DMS 273 treated with DMSO at 0.1 percent for 48 hours (cell line): ENCODE results near the gene TUNAR.
"Not testable (repeated sequence)": the region's sequence is repeated elsewhere in the genome, so short reads cannot be mapped to it uniquely, and the experiment has no call there.

Source experiments
- DNase-seq: peaks from one replicate; lab custom pipeline; 2025; lab: John Stamatoyannopoulos, UW

TUNAR gene

GRCh38 chr14:95918466-95918865 is 41.8 kb downstream of the TUNAR start:
- DNase-seq = no peak

DNA sequence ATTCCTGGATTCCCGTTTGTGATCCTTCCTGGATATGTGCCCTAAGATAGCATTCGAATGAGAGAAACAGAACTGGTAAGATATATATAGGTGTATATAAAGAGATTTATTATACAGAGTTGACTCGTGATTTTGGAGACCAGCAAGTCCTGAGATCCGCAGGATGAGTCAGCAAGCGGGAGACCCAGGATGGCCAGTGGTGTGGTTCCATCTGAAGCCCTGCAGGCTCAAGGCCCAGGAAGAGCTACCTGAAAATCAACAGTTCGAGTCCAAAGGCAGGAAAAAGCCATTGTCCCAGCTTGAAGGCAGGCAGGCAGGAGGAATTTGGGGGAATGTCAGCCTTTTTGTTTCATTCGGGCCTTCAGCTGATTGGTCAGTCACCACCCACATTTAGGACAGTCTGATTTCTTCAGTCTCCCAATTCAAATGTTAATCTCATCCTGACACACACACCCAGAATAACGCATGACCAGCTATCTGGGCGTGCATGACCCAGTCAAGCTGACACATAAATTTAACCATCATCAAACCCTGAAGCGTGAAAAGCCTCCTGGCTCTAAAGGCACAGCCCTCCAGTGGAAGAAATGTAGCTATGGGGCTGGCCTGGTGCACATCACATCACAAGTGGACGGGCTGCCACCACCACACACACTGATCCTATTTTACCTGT is 44.3 kb downstream of the TUNAR start:
- DNase-seq = no peak

- DNase-seq = no peak
These were observed 45.4 kb downstream of the TUNAR start for GRCh38 chr14:95922080-95922479.

- no peak for DNase-seq
These were observed 52.1 kb downstream of the TUNAR start for GRCh38 chr14:95928751-95929150.

GRCh38 chr14:95931384-95931783 is 54.8 kb downstream of the TUNAR start:
- DNase-seq = no peak

- DNase-seq = no peak
These were observed 58.7 kb downstream of the TUNAR start for GRCh38 chr14:95935228-95935822.

GRCh38 chr14:95936041-95936440 is 59.4 kb downstream of the TUNAR start:
- no peak for DNase-seq

GRCh38 chr14:95939335-95939734 is 62.7 kb downstream of the TUNAR start:
- no peak for DNase-seq

DNA sequence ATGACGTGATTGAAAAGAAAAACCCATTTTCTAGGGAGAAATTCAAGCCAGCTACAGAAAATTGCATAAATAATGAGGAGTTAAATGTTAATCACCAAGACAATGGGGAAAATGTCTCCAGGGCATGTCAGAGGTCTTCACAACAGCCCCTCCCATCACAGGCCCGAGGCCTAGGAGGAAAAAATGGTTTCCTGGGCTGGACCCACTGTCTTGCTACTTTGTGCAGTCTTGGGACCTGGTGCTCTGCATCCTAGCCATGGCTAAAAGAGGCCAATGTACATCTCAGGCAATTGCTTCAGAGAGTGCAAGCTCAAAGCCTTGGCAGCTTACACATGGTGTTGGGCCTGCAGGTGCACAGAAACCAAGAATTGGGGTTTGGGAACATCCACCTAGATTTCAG is 65.3 kb downstream of the TUNAR start:
- no peak for DNase-seq

GRCh38 chr14:95943699-95944098 is 67.1 kb downstream of the TUNAR start:
- no peak for DNase-seq

GRCh38 chr14:95944462-95944861 is 67.8 kb downstream of the TUNAR start:
- no peak for DNase-seq

- no peak for DNase-seq
These were observed 70.2 kb downstream of the TUNAR start for GRCh38 chr14:95946867-95947266.

- DNase-seq = no peak
These were observed 71.9 kb downstream of the TUNAR start for GRCh38 chr14:95948558-95948981.

DNA sequence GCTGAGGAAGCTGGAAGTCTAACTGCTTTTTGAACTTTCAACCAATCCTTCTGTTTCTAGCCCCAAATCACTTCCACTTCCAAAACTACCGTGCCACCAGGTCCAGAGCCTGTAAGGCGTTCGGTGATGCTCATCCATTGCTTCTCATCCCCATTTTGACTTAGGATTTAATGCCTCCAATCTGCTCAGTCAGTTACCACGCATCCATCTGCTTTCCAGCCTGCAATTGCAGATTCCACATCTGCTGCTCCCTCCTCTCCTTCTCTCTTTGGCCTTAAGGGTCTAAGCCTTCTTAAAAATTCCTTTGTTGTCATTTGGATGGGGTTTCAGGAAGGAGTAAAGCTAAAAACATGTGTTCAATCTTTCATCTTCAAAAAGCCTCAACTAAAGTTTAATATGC is 74.7 kb downstream of the TUNAR start:
- DNase-seq = no peak

- no peak for DNase-seq
These were observed 76.6 kb downstream of the TUNAR start for GRCh38 chr14:95953111-95953724.

GRCh38 chr14:95956601-95957460 is 80.2 kb downstream of the TUNAR start:
- no peak for DNase-seq

GRCh38 chr14:95958105-95958504 is 81.5 kb downstream of the TUNAR start:
- no peak for DNase-seq

GRCh38 chr14:95959317-95959716 is 82.7 kb downstream of the TUNAR start:
- DNase-seq = no peak

- no peak for DNase-seq
These were observed 84.8 kb downstream of the TUNAR start for GRCh38 chr14:95961481-95961880.

DNA sequence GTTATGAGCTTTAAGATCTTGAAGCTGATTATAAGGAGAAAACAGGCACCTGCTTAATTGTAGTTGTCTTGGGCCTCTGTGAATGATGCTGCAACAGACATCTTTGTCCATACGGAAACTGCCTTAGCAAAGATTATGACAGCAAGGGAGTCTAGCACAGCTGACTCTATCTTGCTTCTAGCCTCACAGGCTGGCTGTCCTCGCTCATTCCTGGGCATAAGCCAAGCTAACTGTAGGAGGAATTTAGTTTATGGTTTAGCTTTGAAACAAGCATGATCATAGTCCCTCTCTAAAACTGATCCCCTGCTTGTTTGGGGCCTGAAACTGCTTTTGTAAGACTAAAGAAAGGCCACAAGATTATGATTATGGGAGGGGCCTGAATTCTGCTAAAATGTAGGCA is 88.3 kb downstream of the TUNAR start:
- no peak for DNase-seq

DNA sequence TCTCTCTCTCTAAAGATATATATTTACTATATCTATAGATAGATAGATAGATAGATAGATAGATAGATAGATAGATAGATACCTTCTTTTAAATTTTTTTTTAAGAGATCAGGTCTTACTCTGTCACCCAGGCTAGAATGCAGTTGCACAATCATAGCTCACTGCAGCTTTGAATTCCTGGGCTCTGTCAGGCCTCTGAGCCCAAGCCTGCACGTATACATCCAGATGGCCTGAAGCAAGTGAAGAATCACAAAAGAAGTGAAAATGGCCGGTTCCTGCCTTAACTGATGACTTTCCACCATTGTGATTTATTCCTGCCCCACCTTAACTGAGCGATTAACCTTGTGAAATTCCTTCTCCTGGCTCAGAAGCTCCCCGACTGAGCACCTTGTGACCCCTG is 91.4 kb downstream of the TUNAR start:
- not testable (repeated sequence) for DNase-seq
